Spleen (tissue), 7 donors: ENCODE results near the gene MSANTD1.

Source experiments
- CTCF ChIP-seq, 11 experiments: fragments of 200-600 bp in 7 of 11; fragments of 450-650 bp in 4 of 11; sonication (generic) in 4 of 11; IDR thresholded peaks in 8 of 11; conservative IDR thresholded peaks in 3 of 11; 1 replicate in 7 of 11; 2 replicates in 4 of 11; pipeline versions ENCODE4 v1.4.0 to v1.8.0; 2016 to 2021; ENCODE audit warnings: antibody characterized with exemption in 11 of 11, inconsistent platforms in 4 of 11, mild to moderate bottlenecking in 1 of 11
- POLR2A ChIP-seq, 3 donors: fragments of 450-650 bp; IDR thresholded peaks; one replicate each; pipeline ENCODE4 v1.5.1; 2017; ENCODE audit warnings: antibody characterized with exemption in 3 of 3, mild to moderate bottlenecking in 1 of 3
- donor health status: DM: no; HTN: no; CAD: no; lungs with moderate emphysema.
- donor health status: DM: no; HTN: no; CAD: no.
- donor health status: DM: no; HTN: no; CAD: no.

- TF ChIP-seq CTCF (IDR thresholded peaks at IDR 0.05 in 8 of 11, conservative IDR thresholded peaks at IDR 0.05 in 3 of 11) (no peak), POLR2A (IDR thresholded peaks at IDR 0.05) (no peak)
Observed at GRCh38 chr4:3299122-3299975, 50.4 kb downstream of the MSANTD1 start.
